PC-3 (cell line): ENCODE results near the gene TRABD2A. TPM values are rescaled to one million over a fixed set of nuclear protein-coding genes. Genes with fewer than 3 reads are reported as not detected.

Experiments
- ATAC-seq: fragments of 200-7000 bp; cut with Tn5 transposase; 2 replicates; pipeline ENCODE4 v1.9.1; 2020; ENCODE audit warnings: mild to moderate bottlenecking, moderate library complexity
- BruUV-seq: library from RNA; stranded (reverse); fragments of 400-500 nt; replicated peaks from 2 replicates; lab custom pipeline; 2021; lab: Mats Ljungman, UMichigan
- CTCF ChIA-PET: fragments of 300-600 bp; sonication (Branson Sonifier 250); formaldehyde crosslinking; loops from one replicate; lab custom pipeline; 2022; ENCODE audit warnings: antibody characterized with exemption; lab: Charles Lee
- POLR2A ChIA-PET: fragments of 300-600 bp; sonication (Branson Sonifier 250); formaldehyde crosslinking; loops from one replicate; lab custom pipeline; 2022; ENCODE audit warnings: antibody characterized with exemption; ENCODE audit not compliant: unreplicated experiment; lab: Charles Lee
- DNase-seq: peaks from one replicate; pipeline ENCODE4 v3.0.0-alpha.2; 2015
- H2AFZ ChIP-seq: fragments of 300-600 bp; sonication (generic); 2 replicates; pipeline ENCODE4 v1.6.0; 2016; ENCODE audit warnings: antibody characterized with exemption, low read length
- H3F3A ChIP-seq: fragments of 300-600 bp; sonication (generic); one replicate; pipeline ENCODE4 v1.6.0; 2017; ENCODE audit warnings: antibody characterized with exemption, low read length, control low read depth, mild to moderate bottlenecking; ENCODE audit not compliant: unreplicated experiment
- H3K27ac ChIP-seq: fragments of 300-600 bp; sonication (generic); 2 replicates; pipeline ENCODE4 v1.5.1; 2016; ENCODE audit warnings: mild to moderate bottlenecking, low read length
- H3K27me3 ChIP-seq: fragments of 300-600 bp; sonication (generic); 2 replicates; pipeline ENCODE4 v1.6.1; 2016; ENCODE audit warnings: low read length, mixed read lengths
- H3K36me3 ChIP-seq: fragments of 300-600 bp; sonication (generic); 2 replicates; pipeline ENCODE4 v1.6.1; 2016; ENCODE audit warnings: low read depth, mixed run types, low read length, mixed read lengths
- H3K4me1 ChIP-seq: fragments of 300-600 bp; sonication (generic); 2 replicates; pipeline ENCODE4 v1.5.1; 2016; ENCODE audit warnings: low read length; ENCODE audit not compliant: insufficient read depth
- H3K4me2 ChIP-seq: fragments of 300-600 bp; sonication (generic); 2 replicates; pipeline ENCODE4 v1.6.0; 2016; ENCODE audit warnings: low read length
- H3K4me3 ChIP-seq: fragments of 300-600 bp; sonication (generic); 2 replicates; pipeline ENCODE4 v1.5.1; 2016; ENCODE audit warnings: mild to moderate bottlenecking, low read length, mixed read lengths
- H3K79me2 ChIP-seq: fragments of 300-600 bp; sonication (generic); 2 replicates; pipeline ENCODE4 v1.6.1; 2017; ENCODE audit warnings: low read length, mixed read lengths
- H3K9ac ChIP-seq: fragments of 300-600 bp; sonication (generic); 2 replicates; pipeline ENCODE4 v1.6.0; 2016; ENCODE audit warnings: mild to moderate bottlenecking, low read length
- H3K9me2 ChIP-seq: fragments of 300-600 bp; sonication (generic); replicated peaks from 2 replicates; pipeline ENCODE4 v1.6.1; 2016; ENCODE audit warnings: mixed run types, low read length, mixed read lengths
- H3K9me3 ChIP-seq: fragments of 300-600 bp; sonication (generic); 2 replicates; pipeline ENCODE4 v1.6.1; 2016; ENCODE audit warnings: low read length, mixed read lengths
- H4K20me1 ChIP-seq: fragments of 300-600 bp; sonication (generic); 2 replicates; pipeline ENCODE4 v1.6.1; 2016; ENCODE audit warnings: low read length, mixed read lengths
- EZH2 ChIP-seq: fragments of 300-600 bp; sonication (generic); IDR thresholded peaks from one replicate; pipeline ENCODE4 v1.6.1; 2017; ENCODE audit warnings: antibody characterized with exemption, mild to moderate bottlenecking, low read length; ENCODE audit not compliant: unreplicated experiment
- EZH2phosphoT487 ChIP-seq: fragments of 300-600 bp; sonication (generic); IDR thresholded peaks from 2 replicates; pipeline ENCODE4 v1.6.1; 2018; ENCODE audit warnings: mild to moderate bottlenecking, antibody characterized with exemption, low read length, borderline replicate concordance
- intact Hi-C: fragments of 100-400 bp; cut with micrococcal nuclease; formaldehyde crosslinking; loops from 2 replicates; pipeline ENCODE4 v1.9.0; 2023
- total RNA-seq: library from RNA; depleted of rRNA; stranded (reverse); fragments of >200 nt; gene quantifications from 2 replicates; pipeline ENCODE4 v1.2.3, GENCODE V29; 2014
- TF ChIP-seq, protein P1 (sequence below): fragments of 300-600 bp; sonication (generic); conservative IDR thresholded peaks from 2 replicates; pipeline ENCODE4 v1.5.1; 2017; ENCODE audit warnings: antibody characterized with exemption, low read depth, mild to moderate bottlenecking, low read length

TRABD2A gene
- total RNA-seq, 1 experiment from 2014 or later = 2.0 TPM

DNA sequence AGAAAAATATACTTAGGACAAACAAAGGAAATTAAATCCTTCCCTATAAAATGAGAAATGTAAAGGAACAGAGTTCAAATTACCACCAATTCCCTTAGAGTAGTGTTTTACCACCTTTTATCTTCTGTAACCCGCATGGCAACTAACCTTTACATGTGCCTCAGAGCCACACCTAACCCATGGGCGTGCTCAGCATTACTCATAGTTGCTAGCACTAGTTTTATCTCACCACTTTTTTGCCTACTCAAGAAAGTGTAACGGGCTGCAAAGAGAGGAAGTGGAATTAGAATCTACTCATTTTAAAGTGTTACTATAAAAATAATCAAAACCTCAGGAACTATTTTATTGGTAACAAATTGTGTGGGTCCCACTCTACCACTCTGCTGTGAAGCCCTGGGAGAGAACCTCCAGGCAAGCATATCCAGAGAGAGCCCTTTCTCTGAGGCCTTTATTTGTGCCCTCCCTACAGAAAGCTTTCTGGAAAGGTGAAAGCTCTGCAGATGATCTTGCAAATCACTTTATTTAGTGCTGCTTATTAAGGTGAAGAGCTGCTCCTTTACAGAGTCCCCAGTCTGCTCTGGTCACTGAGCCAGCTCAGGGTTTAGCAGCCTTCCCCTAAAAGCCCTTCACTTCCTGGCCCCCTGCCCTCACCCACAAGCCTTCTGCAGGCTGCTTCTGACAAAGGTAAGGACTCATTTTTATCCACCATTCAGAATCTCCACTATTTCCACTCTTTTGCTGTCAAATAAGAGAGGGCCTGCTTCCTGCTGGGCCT is 98.8 kb downstream of the TRABD2A start:
- H3K27ac ChIP-seq = no peak overlapping the region
- ChIA-PET CTCF (no interaction called here), POLR2A (no interaction called here)
- BruUV-seq = no TSS peak
- peak; percentile 88 for ATAC-seq
- no peaks in the 10 kb centered on the region for H3K9me3 ChIP-seq
- H3K9ac ChIP-seq = no peak overlapping the region
- H3K4me1 ChIP-seq = peaks cover 10% of the 10 kb centered on the region; the same call in 1 of the 2 replicates
- 0 out of 2 replicates have a peak overlapping the region, but pooled peaks have one; percentile 20 for H2AFZ ChIP-seq
- H3K4me2 ChIP-seq = no peak overlapping the region
- no peaks in the 10 kb centered on the region for H3K36me3 ChIP-seq
- peak; percentile 66 for DNase-seq
- intact Hi-C loops = no loop called here
- TF ChIP-seq EZH2phosphoT487 = no peak
- TF ChIP-seq EZH2 = no peak
- TF ChIP-seq, protein P1, sequence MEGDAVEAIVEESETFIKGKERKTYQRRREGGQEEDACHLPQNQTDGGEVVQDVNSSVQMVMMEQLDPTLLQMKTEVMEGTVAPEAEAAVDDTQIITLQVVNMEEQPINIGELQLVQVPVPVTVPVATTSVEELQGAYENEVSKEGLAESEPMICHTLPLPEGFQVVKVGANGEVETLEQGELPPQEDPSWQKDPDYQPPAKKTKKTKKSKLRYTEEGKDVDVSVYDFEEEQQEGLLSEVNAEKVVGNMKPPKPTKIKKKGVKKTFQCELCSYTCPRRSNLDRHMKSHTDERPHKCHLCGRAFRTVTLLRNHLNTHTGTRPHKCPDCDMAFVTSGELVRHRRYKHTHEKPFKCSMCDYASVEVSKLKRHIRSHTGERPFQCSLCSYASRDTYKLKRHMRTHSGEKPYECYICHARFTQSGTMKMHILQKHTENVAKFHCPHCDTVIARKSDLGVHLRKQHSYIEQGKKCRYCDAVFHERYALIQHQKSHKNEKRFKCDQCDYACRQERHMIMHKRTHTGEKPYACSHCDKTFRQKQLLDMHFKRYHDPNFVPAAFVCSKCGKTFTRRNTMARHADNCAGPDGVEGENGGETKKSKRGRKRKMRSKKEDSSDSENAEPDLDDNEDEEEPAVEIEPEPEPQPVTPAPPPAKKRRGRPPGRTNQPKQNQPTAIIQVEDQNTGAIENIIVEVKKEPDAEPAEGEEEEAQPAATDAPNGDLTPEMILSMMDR = no peak
- no peaks in the 10 kb centered on the region for H3K27me3 ChIP-seq
- no peaks in the 10 kb centered on the region for H3F3A ChIP-seq
- no peaks in the 10 kb centered on the region for H3K79me2 ChIP-seq
- no peak overlapping the region for H3K4me3 ChIP-seq
- H4K20me1 ChIP-seq = no peaks in the 10 kb centered on the region
- no peaks in the 10 kb centered on the region for H3K9me2 ChIP-seq

- Histone ChIP-seq H3K79me2 (no peaks in the 10 kb centered on the region), H3K27ac (no peak overlapping the region), H3K4me2 (no peak overlapping the region), H4K20me1 (no peaks in the 10 kb centered on the region), H3K4me3 (no peak overlapping the region), H3F3A (no peaks in the 10 kb centered on the region), H3K9ac (no peak overlapping the region), H2AFZ (no peak overlapping the region), H3K4me1 (peaks cover 19% of the 10 kb centered on the region), H3K36me3 (no peaks in the 10 kb centered on the region), H3K9me3 (no peaks in the 10 kb centered on the region), H3K27me3 (no peaks in the 10 kb centered on the region), H3K9me2 (no peaks in the 10 kb centered on the region)
- ChIA-PET POLR2A (no interaction called here), CTCF (no interaction called here)
- TF ChIP-seq, protein P1 = no peak
- TF ChIP-seq EZH2phosphoT487 (no peak), EZH2 (no peak)
- ATAC-seq (no peak), DNase-seq (no peak)
- intact Hi-C loops = no loop called here
- no TSS peak for BruUV-seq
Measured at GRCh38 chr2:84779781-84780180, 101.1 kb downstream of the TRABD2A start.

DNA sequence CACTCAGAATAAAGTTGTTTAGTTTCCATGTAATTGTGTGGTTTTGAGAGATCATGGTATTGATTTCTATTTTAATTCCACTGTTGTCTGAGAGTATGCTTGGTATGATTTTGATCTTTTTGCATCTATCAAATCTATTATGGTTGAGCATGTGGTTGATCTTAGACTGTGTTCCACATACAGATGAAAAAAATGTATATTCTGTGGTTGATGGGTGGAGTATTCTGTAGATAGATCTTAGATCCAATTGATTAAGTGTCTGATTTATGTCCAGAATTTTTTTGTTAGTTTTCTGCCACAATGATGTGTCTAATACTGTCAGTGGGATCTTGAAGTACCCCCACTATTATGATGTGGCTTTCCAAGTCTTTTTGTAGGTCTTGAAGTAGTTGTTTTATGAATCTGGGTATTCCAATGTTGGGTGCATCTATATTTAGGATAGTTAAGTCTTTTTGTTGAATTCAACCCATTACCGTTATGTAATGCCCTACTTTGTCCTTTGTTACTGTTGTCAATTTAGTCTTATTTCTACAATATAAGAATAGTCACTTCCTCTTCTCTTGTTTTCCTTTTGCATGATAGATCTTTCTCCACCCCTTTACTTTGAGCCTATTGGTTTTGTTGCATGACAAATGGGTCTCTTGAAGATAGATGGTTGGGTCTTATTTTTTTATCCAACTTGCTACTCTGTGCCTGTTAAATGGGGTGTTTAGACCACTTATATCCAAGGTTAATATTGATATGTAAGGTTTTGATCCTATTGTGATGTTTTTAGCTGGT is 101.8 kb downstream of the TRABD2A start:
- Histone ChIP-seq H3K27ac (no peak overlapping the region), H3F3A (no peaks in the 10 kb centered on the region), H3K9me3 (no peaks in the 10 kb centered on the region), H3K9ac (no peak overlapping the region), H3K36me3 (no peaks in the 10 kb centered on the region), H3K79me2 (no peaks in the 10 kb centered on the region), H4K20me1 (no peaks in the 10 kb centered on the region), H3K27me3 (no peaks in the 10 kb centered on the region), H3K4me1 (peaks cover 19% of the 10 kb centered on the region), H2AFZ (no peak overlapping the region), H3K9me2 (no peaks in the 10 kb centered on the region), H3K4me2 (no peak overlapping the region), H3K4me3 (no peak overlapping the region)
- ChIA-PET CTCF (no interaction called here), POLR2A (no interaction called here)
- intact Hi-C loops = no loop called here
- BruUV-seq = no TSS peak
- TF ChIP-seq EZH2phosphoT487 (no peak), EZH2 (no peak)
- TF ChIP-seq, protein P1 = no peak
- ATAC-seq (no peak), DNase-seq (no peak)
